Medulla oblongata (tissue), 1 donor: ENCODE results near the gene GABBR2.
"Not testable (repeated sequence)": the region's sequence is repeated elsewhere in the genome, so short reads cannot be mapped to it uniquely, and the experiment has no call there.

Experiments used
- DNase-seq: peaks from one replicate; pipeline ENCODE4 v3.0.0-alpha.2; 2015; ENCODE audit errors: extremely low spot score

Gene GABBR2

GRCh38 chr9:98596486-98596885, 112.2 kb downstream of the GABBR2 start:
- no peak for DNase-seq

DNA sequence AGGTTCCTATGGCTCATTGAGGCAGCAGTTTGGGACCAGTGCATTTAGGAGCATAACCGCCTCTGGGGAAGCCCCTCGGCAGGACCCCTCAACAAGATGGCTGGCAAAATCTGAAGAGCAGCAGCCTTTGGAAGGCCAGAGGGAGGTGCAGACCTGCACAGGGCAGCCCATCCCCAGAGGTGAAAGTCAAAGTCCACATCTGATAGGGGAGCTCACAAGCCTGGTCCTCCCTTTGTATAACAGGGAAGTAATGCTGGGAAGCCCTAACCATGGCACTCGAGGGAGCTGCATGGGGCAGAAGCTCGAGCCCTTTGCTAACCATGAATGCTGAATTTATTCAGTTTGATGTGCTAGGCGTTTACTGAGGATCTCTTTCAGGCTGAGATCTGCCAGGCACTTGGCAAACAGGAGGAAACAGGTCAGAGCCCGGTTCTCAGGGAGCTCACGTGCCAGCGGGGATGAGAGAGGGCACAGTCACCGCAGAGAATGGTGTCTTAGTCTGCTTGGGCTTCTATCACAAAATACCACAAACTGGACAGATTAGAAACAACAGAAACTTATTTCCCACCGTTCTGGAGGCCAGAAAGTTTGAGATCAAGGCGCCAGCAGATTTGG, 114.1 kb downstream of the GABBR2 start:
- DNase-seq: no peak

GRCh38 chr9:98593354-98594253, 115.1 kb downstream of the GABBR2 start:
- DNase-seq: no peak

GRCh38 chr9:98591696-98592095, 117.0 kb downstream of the GABBR2 start:
- no peak for DNase-seq

- DNase-seq: no peak
Observed at GRCh38 chr9:98590101-98590500, 118.6 kb downstream of the GABBR2 start.

- DNase-seq: no peak
Observed at GRCh38 chr9:98589102-98589501, 119.6 kb downstream of the GABBR2 start.

DNA sequence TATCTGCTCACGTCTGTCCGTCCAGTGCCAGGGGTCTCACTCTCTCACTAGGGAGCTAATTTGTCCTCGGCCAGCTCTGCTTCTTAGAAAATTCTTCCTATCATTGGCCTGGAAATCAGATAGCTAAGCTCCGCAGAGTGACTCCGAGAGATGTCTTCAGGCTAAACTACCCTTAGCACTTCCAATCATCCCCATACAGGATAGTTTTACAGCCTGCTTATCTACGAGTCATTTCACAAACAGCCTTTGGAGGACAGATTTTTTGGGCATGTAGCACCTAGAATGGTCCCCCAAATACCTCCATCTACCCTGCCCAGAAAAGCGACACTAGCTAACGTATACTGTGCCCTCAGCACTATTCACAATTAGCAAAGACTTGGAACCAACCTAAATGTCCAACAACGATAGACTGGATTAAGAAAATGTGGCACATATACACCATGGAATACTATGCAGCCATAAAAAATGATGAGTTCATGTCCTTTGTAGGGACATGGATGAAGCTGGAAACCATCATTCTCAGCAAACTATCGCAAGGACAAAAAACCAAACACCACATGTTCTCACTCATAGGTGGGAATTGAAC, 123.8 kb downstream of the GABBR2 start:
- DNase-seq: not testable (repeated sequence)

DNA sequence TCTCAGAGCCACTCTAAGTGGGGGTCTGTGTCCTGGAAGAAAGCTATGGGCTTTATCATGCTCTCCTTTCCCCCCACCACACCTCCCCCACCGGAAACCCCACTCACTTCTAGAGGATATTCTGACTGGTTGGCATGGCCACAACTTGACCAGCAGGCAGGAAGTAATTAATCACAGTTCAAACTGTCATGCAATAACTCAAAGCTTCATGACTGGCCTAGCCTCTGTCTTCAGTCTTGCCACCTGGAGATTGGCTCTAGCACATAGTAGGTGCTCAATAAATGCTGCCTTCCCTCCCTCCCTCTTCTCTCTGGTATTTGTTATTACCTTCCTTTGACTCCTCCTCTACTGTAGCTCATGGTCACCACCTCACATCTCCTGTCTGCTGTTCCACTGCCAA, 124.7 kb downstream of the GABBR2 start:
- no peak for DNase-seq

DNA sequence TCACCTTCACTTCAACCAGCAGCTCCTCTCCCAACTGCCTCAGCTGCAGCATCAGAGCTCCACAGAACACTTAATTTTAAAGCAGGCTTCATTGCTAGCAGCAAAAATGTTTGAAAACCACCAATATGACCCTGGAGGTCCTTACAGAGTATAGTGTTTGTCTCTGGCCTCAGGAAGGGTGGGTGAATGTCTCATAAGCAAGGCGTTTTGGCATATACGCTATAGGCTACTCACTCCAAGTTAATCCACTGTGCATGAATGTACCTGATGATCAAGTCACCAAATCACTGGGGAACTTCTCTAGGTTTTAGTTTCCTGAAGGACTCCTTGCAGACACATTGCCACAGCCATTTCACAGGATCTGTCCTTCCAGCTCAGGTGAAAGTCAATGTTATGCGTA, 125.3 kb downstream of the GABBR2 start:
- no peak for DNase-seq

DNA sequence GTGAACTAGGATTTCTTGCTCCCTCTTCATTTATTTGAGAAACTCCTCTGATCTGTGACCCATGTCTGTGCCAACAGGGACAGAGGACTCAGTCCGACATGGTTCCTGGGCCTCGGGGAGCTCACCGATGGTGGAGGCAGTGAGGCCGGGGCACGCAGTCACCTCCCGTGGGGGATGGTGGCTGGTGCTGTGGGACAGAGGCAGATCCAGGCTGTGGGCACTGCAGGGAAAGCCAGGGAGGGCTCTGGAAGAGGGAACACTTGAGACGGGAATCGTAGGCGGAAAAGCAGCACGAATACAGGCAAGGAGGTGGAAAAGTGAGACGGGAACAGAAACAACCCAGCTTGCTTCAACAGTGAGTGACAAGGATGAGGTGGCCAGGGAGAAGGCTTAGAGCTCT, 127.8 kb downstream of the GABBR2 start:
- DNase-seq: no peak

DNA sequence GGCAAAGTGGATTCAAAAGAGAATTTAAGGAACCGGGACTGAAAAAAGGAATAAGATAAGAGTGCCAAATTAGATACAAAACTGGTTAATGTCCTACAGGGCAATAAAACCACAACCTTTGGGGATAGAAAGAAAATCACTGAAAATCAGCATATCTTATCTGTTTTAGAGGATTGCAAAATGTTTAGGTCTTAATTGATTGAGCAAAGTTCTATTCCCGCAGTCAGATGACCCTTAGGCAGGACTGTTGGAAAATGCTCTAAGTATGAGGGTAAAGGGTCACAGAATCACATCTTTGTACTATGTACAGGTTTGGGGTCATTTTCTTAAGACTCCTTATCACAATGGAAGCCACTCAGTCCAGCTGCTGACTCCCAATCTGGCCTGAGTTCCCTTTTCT, 129.0 kb downstream of the GABBR2 start:
- no peak for DNase-seq

- no peak for DNase-seq
Observed at GRCh38 chr9:98577446-98577845, 131.3 kb downstream of the GABBR2 start.

- no peak for DNase-seq
Observed at GRCh38 chr9:98576859-98577258, 131.9 kb downstream of the GABBR2 start.

GRCh38 chr9:98576354-98576753, 132.4 kb downstream of the GABBR2 start:
- DNase-seq: no peak

GRCh38 chr9:98575379-98576346, 133.1 kb downstream of the GABBR2 start:
- DNase-seq: no peak

DNA sequence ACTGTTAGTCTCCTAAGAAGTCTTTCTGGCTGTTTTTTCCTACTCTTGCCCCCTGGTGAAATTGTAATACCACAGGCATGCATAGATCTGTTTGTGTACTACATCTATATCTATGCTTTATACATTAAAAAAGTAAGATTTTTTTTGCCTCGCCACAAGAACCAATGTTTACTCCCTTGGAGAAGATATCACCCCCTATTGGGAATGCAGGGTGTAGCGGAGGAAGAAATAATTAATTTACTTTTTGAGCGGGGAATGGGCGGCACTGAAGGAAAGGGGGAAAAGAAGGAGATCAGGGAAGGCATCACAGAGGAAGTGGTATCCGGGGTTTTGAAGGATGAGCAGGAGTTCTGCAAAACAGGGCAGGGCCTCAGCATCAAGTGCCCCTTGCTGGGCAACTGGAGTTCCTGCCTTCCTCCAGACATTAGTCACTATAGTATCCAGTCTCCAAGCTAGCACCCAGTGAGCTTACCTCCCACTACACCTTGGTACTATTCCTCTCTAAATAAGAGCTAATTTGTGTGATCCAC, 134.9 kb downstream of the GABBR2 start:
- no peak for DNase-seq

DNA sequence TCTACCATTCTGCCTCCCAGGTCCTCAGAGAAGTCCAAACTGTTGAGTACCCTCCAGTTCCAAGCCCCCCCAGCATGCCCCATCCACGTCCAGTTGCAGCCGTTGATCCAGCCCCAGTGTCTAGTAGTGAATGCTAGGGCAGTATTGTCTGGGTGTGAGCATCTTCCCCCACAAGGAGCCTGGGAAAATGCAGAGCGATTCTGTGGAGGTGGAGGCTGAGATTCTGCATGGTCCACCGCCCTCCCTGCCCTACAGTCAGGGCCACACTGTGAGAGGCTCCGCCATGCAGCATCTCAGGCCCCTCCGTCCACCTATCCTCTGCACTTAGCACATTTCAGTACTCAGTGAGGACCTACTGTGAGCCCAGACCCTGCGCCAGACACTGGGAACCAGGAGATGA, 135.9 kb downstream of the GABBR2 start:
- no peak for DNase-seq

DNA sequence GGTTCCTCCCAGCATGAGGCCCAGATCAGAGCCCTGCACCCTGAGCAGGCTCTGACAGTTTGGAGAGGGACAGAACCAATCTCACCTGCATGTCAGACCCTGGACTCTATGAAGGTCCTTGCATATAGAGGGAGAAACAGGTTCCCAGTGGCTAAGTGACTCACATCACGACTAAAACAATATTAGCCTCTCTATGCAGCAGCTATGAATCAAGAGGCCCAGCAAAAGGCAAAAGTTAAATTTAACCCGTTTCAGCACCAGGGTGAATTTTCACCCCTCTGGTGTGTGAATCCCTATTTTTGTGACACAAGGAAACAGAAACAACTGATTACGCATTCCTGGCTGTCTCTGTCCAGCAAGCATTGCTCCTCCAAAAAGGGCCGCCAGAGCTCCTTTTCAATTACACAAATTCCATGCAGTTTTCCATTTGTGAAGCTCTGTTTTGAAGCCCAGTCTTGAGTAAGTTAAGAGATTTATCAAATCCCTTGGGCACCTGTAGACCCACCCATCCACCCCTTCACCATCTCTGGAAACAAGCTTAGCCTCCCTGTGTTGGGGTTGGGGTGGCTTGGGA, 136.6 kb downstream of the GABBR2 start:
- no peak for DNase-seq

GRCh38 chr9:98571643-98572042, 137.1 kb downstream of the GABBR2 start:
- DNase-seq: no peak

DNA sequence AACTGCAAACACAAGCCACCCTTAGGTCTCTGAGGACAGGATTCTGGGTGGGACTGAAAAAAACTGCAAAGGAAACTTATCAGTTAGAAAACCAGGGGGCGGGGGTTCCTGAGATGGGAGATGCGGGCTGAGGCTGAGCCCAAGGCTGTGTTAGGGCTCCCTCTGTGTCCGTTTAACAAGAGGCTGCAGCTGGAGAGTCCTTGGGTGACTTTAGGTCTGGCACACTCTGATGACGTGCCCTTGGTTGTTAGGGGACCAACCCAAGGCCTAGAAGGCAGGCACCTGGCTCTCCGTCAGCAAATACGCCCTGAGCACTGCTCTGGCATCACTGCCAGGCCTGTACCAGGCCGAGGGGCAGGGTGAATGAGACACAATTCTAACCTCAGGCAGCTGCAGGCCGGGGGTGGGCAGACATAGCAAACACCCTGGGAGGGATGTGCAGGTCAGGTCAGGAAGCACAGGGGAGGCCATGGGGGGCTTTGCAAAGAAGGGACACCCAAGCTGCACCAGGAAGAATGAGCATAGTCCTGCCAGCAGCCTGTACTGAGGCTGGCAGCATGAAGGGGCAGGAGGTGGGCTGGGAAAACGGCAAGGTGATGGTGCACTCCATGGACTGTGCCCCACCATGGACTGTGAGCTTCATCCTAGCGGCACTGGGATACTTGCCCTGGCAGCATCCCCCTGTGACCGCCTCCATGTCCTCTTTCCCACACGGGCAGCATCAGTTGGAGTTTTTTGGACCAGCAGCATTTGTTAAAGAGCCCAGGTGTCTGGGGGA, 137.9 kb downstream of the GABBR2 start:
- DNase-seq: no peak
